Liver (tissue), 3 donors: Measurements from ENCODE around the gene KCNK2.

ENCODE experiments used
- GABPA ChIP-seq, 2 donors: IDR thresholded peaks in 1 of 2; conservative IDR thresholded peaks in 1 of 2; 2 replicates each; pipeline ENCODE4 v1.6.1; 2016; ENCODE audit warnings: antibody characterized with exemption in 2 of 2, mild to moderate bottlenecking in 1 of 2, moderate library complexity in 1 of 2
- TF ChIP-seq, protein P1 (sequence below): fragments of 150-350 bp; IDR thresholded peaks from 2 replicates; pipeline ENCODE4 v1.5.1; 2017; ENCODE audit warnings: improper control_type of control experiment, low read depth, low read length; ENCODE audit not compliant: missing input control
- TF ChIP-seq, protein P2 (sequence below): IDR thresholded peaks from 2 replicates; pipeline ENCODE4 v1.6.1; 2016; ENCODE audit warnings: antibody characterized with exemption
- TF ChIP-seq, protein P3 (sequence below): IDR thresholded peaks from 2 replicates; pipeline ENCODE4 v1.6.1; 2016; ENCODE audit warnings: antibody characterized with exemption, mild to moderate bottlenecking
- donor health status: healthy.
- donor health status: healthy.

DNA sequence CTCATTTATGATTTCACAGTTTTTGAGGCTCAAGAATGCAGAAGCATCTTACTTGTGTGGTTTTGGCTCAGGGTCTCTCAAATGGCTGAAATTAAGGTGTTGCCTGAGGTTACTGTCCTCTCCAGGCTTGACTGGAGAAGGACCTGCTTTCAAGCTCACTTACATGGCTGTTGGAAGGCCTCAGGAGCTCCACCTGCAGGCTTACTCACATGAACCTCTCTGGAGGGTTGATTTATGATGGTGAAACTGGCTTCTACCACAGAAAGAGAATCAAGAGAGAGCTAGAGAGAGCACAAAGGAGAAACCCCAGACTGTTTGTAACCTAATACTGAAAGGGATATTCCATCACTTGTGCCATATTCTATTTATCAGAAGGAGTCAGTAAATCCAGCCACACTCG, 6.2 kb upstream of the KCNK2 start:
- TF ChIP-seq, protein P1, sequence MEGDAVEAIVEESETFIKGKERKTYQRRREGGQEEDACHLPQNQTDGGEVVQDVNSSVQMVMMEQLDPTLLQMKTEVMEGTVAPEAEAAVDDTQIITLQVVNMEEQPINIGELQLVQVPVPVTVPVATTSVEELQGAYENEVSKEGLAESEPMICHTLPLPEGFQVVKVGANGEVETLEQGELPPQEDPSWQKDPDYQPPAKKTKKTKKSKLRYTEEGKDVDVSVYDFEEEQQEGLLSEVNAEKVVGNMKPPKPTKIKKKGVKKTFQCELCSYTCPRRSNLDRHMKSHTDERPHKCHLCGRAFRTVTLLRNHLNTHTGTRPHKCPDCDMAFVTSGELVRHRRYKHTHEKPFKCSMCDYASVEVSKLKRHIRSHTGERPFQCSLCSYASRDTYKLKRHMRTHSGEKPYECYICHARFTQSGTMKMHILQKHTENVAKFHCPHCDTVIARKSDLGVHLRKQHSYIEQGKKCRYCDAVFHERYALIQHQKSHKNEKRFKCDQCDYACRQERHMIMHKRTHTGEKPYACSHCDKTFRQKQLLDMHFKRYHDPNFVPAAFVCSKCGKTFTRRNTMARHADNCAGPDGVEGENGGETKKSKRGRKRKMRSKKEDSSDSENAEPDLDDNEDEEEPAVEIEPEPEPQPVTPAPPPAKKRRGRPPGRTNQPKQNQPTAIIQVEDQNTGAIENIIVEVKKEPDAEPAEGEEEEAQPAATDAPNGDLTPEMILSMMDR: peak; percentile 42
- TF ChIP-seq, protein P2, sequence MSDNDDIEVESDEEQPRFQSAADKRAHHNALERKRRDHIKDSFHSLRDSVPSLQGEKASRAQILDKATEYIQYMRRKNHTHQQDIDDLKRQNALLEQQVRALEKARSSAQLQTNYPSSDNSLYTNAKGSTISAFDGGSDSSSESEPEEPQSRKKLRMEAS: no peak
- no peak for TF ChIP-seq GABPA (IDR thresholded peaks at IDR 0.05 in 1 of 2, conservative IDR thresholded peaks at IDR 0.05 in 1 of 2)
- TF ChIP-seq, protein P3, sequence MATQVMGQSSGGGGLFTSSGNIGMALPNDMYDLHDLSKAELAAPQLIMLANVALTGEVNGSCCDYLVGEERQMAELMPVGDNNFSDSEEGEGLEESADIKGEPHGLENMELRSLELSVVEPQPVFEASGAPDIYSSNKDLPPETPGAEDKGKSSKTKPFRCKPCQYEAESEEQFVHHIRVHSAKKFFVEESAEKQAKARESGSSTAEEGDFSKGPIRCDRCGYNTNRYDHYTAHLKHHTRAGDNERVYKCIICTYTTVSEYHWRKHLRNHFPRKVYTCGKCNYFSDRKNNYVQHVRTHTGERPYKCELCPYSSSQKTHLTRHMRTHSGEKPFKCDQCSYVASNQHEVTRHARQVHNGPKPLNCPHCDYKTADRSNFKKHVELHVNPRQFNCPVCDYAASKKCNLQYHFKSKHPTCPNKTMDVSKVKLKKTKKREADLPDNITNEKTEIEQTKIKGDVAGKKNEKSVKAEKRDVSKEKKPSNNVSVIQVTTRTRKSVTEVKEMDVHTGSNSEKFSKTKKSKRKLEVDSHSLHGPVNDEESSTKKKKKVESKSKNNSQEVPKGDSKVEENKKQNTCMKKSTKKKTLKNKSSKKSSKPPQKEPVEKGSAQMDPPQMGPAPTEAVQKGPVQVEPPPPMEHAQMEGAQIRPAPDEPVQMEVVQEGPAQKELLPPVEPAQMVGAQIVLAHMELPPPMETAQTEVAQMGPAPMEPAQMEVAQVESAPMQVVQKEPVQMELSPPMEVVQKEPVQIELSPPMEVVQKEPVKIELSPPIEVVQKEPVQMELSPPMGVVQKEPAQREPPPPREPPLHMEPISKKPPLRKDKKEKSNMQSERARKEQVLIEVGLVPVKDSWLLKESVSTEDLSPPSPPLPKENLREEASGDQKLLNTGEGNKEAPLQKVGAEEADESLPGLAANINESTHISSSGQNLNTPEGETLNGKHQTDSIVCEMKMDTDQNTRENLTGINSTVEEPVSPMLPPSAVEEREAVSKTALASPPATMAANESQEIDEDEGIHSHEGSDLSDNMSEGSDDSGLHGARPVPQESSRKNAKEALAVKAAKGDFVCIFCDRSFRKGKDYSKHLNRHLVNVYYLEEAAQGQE: no peak
